GM21529 (cell line): ENCODE data around the gene BOLA3.
"Not testable (repeated sequence)": the region's sequence is repeated elsewhere in the genome, so short reads cannot be mapped to it uniquely, and the experiment has no call there.

Experiments
- ATAC-seq: cut with Tn5 transposase; IDR thresholded peaks from one replicate; pipeline ENCODE4 v1.9.1; 2021; ENCODE audit not compliant: unreplicated experiment

Gene BOLA3

DNA sequence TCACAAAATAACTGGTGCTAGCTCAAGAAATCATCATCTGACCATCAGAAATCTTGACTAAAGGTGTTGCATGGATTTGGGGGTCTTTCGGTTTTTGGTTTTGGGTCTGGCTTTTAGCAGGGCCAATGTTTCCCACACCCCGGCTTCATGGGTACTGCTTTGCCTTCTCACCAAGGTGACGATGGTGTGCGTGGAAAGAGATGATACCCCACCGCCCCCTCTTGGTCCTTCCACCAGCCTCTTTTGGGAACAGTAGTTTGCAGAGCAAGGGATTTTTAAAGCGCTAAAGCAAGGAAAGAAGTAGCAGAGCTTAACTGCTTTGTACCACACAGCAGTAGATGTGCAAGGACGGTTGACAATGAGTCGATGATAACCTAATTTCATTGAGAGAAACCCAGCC, 42.3 kb downstream of the BOLA3 start:
- no peak for ATAC-seq

DNA sequence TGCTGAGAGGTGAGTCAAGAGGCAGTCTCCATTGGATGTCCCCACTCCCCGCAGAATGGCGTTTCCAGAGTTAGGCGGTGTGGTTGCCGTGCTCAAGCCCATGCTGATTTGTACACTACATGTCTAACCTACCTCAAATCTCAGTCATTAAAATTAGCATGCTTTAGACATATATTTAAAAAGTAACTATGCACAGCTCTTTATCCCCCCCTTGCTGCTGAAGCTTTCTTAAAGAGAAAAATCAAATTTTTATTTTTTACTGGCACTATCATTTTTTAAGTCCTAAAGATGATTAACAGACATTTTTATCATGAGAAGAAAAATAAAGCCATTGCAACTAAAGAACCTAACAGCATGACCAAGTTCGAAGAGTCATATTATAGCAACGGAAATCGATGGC, 42.9 kb downstream of the BOLA3 start:
- ATAC-seq = no peak

DNA sequence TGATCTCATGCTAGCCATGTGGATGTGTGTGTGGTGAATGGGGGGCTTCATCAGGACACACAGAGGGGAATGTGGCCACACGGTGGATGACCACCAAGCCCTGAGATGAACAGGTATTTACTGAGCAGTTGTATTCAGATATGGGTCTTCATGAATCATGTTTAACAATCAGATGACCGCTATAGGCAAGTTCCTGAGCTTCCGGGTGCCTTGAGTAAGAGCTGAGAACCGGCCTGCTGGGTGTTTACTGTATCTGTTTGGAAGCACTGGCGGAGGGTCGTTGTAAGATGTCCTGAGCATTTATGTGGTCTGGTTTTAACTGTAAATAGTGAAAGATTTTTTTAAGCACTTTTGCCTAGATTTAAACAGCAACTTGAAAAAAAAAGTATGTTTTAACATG, 43.9 kb downstream of the BOLA3 start:
- ATAC-seq = no peak

GRCh38 chr2:74102516-74102915, 45.2 kb downstream of the BOLA3 start:
- no peak for ATAC-seq

- ATAC-seq = no peak
These were observed 46.0 kb downstream of the BOLA3 start for GRCh38 chr2:74101574-74102300.

DNA sequence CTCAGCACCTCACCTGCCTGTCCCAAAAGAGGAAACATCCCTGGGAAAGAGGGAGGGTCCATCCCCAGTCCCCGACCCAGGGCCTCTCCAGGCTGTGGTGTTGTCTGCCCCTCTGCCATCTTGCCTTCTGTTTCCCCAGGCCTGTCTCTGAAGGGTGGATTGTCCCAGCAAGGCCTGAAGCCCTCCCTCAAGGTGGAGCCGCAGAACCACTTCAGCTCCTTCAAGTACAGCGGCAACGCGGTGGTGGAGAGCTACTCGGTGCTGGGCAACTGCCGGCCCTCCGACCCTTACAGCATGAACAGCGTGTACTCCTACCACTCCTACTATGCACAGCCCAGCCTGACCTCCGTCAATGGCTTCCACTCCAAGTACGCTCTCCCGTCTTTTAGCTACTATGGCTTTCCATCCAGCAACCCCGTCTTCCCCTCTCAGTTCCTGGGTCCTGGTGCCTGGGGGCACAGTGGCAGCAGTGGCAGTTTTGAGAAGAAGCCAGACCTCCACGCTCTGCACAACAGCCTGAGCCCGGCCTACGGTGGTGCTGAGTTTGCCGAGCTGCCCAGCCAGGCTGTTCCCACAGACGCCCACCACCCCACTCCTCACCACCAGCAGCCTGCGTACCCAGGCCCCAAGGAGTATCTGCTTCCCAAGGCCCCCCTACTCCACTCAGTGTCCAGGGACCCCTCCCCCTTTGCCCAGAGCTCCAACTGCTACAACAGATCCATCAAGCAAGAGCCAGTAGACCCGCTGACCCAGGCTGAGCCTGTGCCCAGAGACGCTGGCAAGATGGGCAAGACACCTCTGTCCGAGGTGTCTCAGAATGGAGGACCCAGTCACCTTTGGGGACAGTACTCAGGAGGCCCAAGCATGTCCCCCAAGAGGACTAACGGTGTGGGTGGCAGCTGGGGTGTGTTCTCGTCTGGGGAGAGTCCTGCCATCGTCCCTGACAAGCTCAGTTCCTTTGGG, 47.2 kb downstream of the BOLA3 start:
- ATAC-seq = no peak

DNA sequence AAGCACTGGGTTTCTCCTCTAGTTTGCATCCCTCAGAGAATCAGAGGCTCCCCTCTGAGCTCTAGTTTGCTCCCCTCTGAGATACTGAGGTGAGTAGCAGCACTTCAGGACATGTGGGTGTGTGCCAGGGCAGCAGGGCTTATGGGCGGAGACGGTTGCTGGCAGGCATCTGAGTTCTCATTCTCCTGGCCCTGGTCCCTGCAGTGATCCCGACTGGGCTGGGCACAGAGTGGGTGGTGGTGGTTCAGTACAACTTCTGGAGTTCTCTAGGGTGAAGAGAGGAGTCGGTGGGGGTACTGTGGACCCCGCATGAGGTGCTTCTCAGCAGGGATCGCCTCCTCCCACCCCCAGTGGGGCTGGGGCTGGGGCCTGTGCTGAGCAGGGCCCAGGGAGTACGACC, 47.9 kb downstream of the BOLA3 start:
- no peak for ATAC-seq

- ATAC-seq = no peak
These were observed 48.4 kb downstream of the BOLA3 start for GRCh38 chr2:74099271-74099670.

- ATAC-seq = no peak
These were observed 50.1 kb downstream of the BOLA3 start for GRCh38 chr2:74097574-74097973.

GRCh38 chr2:74096052-74096451, 51.7 kb downstream of the BOLA3 start:
- no peak for ATAC-seq

DNA sequence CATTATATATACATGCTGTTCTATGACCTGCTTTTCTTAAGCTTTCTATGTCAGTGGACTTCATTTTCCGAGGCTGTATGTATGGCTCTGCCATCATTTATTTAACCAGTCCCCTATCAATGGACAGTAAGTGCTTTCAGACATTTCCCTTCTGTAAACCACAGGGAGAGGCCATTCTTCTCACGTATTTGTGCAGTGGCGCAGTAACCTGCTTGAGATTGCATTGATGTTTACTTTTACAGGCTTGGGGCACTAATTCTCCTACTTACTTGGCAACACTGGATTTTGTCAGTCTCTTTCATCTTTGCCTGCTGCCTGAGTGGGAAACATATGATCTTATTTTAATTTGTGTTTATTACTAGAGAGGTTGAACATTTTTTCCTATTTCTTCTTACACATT, 52.1 kb downstream of the BOLA3 start:
- no peak for ATAC-seq

- no peak for ATAC-seq
These were observed 53.4 kb downstream of the BOLA3 start for GRCh38 chr2:74094291-74094690.

- ATAC-seq = no peak
These were observed 53.9 kb downstream of the BOLA3 start for GRCh38 chr2:74093840-74094239.

DNA sequence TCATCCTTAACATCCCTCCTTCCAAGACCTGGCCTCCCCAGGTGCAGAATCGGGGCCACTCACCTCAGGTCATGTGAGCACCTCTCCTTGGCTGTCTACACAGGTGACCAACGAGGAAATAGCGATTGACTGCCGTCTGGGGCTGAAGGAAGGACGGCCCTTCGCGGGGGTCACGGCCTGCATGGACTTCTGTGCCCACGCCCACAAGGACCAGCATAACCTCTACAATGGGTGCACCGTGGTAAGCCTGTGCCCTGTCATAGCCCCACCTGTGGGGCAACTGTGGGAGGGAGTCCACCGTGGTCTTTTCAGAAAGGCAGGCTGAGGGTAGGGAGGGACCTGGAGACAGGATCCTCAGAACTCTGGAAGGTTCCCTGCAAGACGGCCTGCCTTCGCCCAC, 54.3 kb downstream of the BOLA3 start:
- no peak for ATAC-seq

GRCh38 chr2:74092275-74092674, 55.4 kb downstream of the BOLA3 start:
- ATAC-seq = no peak

DNA sequence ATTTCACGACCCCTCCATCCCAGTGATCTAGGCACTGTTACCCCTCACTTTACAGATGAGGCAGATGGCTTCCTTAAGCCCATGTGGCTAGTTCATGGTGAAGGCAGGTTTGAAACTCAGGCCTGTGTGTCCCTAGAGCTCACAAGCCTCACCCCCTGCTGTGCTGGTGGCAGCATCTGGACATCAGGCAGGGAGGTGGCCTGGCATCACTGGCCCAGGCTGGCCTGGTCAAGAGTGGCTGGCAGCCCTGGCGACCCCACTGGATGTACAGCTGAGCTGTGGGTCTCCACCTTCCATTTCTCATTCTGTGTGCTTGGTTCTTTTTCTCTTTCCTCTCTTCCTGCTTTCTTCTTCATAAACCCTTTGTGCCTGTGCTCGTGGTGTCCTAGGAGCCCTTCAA, 56.3 kb downstream of the BOLA3 start:
- ATAC-seq = no peak

DNA sequence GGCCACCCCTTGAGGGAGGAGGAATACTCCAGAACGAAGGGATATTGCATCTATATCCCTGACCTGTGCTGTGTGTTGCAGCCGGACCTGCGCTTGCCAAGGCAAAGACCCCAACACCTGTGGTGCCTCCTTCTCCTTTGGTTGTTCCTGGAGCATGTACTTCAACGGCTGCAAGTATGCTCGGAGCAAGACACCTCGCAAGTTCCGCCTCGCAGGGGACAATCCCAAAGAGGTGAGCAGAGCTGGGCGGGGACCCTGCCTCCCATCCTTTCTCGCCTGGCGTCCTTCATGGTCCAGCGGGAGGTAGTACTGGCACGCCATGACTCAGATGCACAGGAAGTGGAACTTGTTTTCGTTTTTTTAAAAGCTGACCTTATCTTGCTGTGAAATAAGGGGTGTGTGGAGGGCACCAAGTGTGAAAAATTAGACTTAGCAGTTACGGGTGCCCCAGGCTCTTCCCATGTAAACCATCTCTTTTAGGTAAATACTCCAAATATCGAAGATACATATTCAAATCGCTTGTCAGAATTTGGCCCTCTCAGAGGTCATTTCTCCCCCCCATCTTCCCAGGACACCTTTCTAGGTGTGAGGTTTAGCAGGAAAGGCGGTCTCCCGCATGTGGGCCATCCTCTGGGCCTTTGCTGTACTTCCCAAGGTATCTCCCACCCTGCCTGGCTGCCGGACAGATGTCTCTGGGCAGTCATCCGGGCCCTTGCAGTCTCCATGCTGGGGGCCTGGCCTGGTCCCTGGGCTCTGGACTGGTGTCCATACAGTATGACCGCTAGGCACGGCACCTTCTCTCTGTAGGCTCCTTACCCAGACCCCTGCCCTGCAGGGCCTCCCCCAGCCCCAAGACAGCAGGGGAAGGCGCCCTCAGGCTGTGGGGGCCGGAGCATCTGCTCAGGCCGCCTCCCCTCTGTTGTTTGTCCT, 57.6 kb downstream of the BOLA3 start:
- ATAC-seq = no peak

GRCh38 chr2:74088676-74089075, 59.0 kb downstream of the BOLA3 start:
- not testable (repeated sequence) for ATAC-seq

DNA sequence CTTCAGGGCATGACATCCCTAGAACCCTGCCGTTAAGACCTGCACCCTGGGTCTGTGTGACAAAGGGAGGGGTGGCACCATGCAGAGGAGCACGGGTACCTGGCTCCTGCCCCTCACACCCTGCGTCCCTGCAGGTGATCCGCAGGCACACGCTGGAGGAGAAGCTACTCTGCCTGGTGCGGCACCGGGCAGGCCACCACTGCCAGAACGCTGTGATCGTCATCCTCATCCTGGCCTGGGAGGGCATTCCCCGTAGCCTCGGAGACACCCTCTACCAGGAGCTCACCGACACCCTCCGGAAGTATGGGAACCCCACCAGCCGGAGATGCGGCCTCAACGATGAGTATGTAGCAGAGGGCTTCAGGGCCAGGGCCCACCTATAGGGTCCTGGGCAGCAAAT, 60.0 kb downstream of the BOLA3 start:
- no peak for ATAC-seq

GRCh38 chr2:74086021-74086420, 61.7 kb downstream of the BOLA3 start:
- ATAC-seq = no peak
